Measurements from ENCODE around the gene IP6K3.

DNA sequence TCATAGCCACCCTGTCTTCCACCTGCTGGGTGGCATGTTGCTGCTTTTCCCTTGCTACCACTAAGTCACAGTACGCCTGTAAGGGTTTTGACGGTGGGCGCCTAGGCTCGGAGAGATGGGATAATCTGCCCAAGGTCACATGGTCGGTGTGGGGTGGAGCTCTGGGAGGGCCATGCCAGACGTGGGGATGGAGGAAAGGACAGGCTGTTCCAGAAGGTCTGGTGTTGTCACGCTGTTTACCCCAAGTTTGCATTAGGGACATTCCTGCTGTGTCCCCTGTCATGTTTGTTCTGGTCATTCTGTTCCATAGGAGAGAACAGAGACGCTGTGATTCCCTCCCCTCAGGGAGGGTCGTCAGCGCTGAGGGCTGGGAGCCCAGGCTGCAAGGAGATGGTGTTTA lies 16.1 kb downstream of the IP6K3 start:
- TF ChIP-seq, protein P1, sequence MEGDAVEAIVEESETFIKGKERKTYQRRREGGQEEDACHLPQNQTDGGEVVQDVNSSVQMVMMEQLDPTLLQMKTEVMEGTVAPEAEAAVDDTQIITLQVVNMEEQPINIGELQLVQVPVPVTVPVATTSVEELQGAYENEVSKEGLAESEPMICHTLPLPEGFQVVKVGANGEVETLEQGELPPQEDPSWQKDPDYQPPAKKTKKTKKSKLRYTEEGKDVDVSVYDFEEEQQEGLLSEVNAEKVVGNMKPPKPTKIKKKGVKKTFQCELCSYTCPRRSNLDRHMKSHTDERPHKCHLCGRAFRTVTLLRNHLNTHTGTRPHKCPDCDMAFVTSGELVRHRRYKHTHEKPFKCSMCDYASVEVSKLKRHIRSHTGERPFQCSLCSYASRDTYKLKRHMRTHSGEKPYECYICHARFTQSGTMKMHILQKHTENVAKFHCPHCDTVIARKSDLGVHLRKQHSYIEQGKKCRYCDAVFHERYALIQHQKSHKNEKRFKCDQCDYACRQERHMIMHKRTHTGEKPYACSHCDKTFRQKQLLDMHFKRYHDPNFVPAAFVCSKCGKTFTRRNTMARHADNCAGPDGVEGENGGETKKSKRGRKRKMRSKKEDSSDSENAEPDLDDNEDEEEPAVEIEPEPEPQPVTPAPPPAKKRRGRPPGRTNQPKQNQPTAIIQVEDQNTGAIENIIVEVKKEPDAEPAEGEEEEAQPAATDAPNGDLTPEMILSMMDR (IDR thresholded peaks at IDR 0.05), result no peak
- TF ChIP-seq POLR2A (IDR thresholded peaks at IDR 0.05) (no peak), POLR2AphosphoS5 (IDR thresholded peaks at IDR 0.05) (peak; percentile 44)
